Keratinocyte (primary cell): ENCODE data around the gene PIGT. TPM values are rescaled to one million over a fixed set of nuclear protein-coding genes. Genes with fewer than 3 reads are reported as not detected.
A peak's percentile ranks its signal among the peaks of the same experiment; 100 is the strongest.

Source experiments
- DNase-seq: peaks from one replicate; pipeline ENCODE4 v3.0.0-alpha.2; 2011; ENCODE audit warnings: low read depth, missing footprints, low spot score
- FAIRE-seq: peaks from 2 replicates; lab custom pipeline; 2011; peaks lifted over from hg19 to GRCh38; lab: Jason Lieb, UNC
- H2AFZ ChIP-seq: 2 replicates; pipeline ENCODE4 v1.6.0; 2012; ENCODE audit warnings: low read length, control low read depth, inconsistent platforms; ENCODE audit not compliant: control insufficient read depth
- H3K27ac ChIP-seq: 2 replicates; pipeline ENCODE4 v1.5.1; 2011; ENCODE audit warnings: low read length; ENCODE audit not compliant: control insufficient read depth, insufficient read depth
- H3K27me3 ChIP-seq: 3 replicates; pipeline ENCODE4 v1.6.0; 2011; ENCODE audit warnings: low read length; ENCODE audit not compliant: control insufficient read depth, insufficient read depth; ENCODE audit errors: extremely low read depth
- H3K36me3 ChIP-seq, 2 experiments: 2 replicates in 1 of 2; 3 replicates in 1 of 2; pipeline ENCODE4 v1.5.1; 2011; ENCODE audit warnings: low read length in 2 of 2, mild to moderate bottlenecking in 1 of 2; ENCODE audit not compliant: control insufficient read depth in 2 of 2, insufficient read depth in 2 of 2; ENCODE audit errors: extremely low read depth in 1 of 2
- H3K4me1 ChIP-seq: 3 replicates; pipeline ENCODE4 v1.5.1; 2011; ENCODE audit warnings: low read length; ENCODE audit not compliant: control insufficient read depth, insufficient read depth; ENCODE audit errors: extremely low read depth
- H3K4me2 ChIP-seq: 3 replicates; pipeline ENCODE4 v1.6.0; 2011; ENCODE audit warnings: low read depth, low read length; ENCODE audit not compliant: control insufficient read depth, insufficient read depth; ENCODE audit errors: extremely low read depth
- H3K4me3 ChIP-seq, 3 experiments: fragments of 200-600 bp in 1 of 3; sonication (generic) in 1 of 3; 2 replicates in 2 of 3; 3 replicates in 1 of 3; pipeline ENCODE4 v1.5.1; 2011 to 2016; ENCODE audit warnings: low read length in 3 of 3, mild to moderate bottlenecking in 3 of 3, control low read depth in 2 of 3, inconsistent platforms in 1 of 3, low read depth in 1 of 3, mixed read lengths in 1 of 3, mixed run types in 1 of 3, moderate library complexity in 1 of 3; ENCODE audit not compliant: control insufficient read depth in 2 of 3, insufficient read depth in 2 of 3; ENCODE audit errors: extremely low read depth in 1 of 3
- H3K79me2 ChIP-seq: 2 replicates; pipeline ENCODE4 v1.6.0; 2012; ENCODE audit warnings: low read length; ENCODE audit not compliant: control insufficient read depth, insufficient read depth
- H3K9ac ChIP-seq: 3 replicates; pipeline ENCODE4 v1.6.0; 2011; ENCODE audit warnings: low read length; ENCODE audit not compliant: control insufficient read depth, insufficient read depth; ENCODE audit errors: extremely low read depth
- H3K9me1 ChIP-seq: 3 replicates; pipeline ENCODE4 v1.6.0; 2011; ENCODE audit warnings: low read length; ENCODE audit not compliant: control insufficient read depth, insufficient read depth; ENCODE audit errors: extremely low read depth
- H3K9me3 ChIP-seq: 2 replicates; pipeline ENCODE4 v1.5.1; 2012; ENCODE audit warnings: low read depth, low read length; ENCODE audit not compliant: control insufficient read depth
- H4K20me1 ChIP-seq: 3 replicates; pipeline ENCODE4 v1.6.0; 2011; ENCODE audit warnings: low read length; ENCODE audit not compliant: control insufficient read depth, insufficient read depth; ENCODE audit errors: extremely low read depth
- EZH2 ChIP-seq: IDR thresholded peaks from one replicate; pipeline ENCODE4 v1.6.1; 2012; ENCODE audit warnings: inconsistent platforms, mild to moderate bottlenecking, low read length, moderate library complexity
- dilution Hi-C: fragments of 300-500 bp; cut with MboI; formaldehyde crosslinking; loops from one replicate; pipeline ENCODE4 v1.7.0; 2020; ENCODE audit warnings: low sequenced_read_pairs; ENCODE audit not compliant: extremely low pct_ligation_motif_present
- polyA plus RNA-seq, 5 experiments: library from polyadenylated mRNA; depleted of rRNA in 3 of 5; stranded (reverse) in 3 of 5; stranded (forward) in 1 of 5; unstranded in 1 of 5; fragments of >200 nt; gene quantifications; 1 replicate in 1 of 5; 2 replicates in 3 of 5; 3 replicates in 1 of 5; pipeline versions ENCODE4 v1.2.1 to v1.2.3, GENCODE V29; 2011 to 2012; ENCODE audit warnings: missing spikeins in 2 of 5, low read depth in 1 of 5, low replicate concordance in 1 of 5
- TF ChIP-seq, protein P1 (sequence below), 3 experiments: IDR thresholded peaks in 1 of 3; conservative IDR thresholded peaks in 1 of 3; optimal IDR thresholded peaks in 1 of 3; 2 replicates in 2 of 3; 3 replicates in 1 of 3; pipeline versions ENCODE3 to v1.5.1; 2011; ENCODE audit warnings: low read length in 3 of 3, mild to moderate bottlenecking in 3 of 3, moderate library complexity in 2 of 3, control low read depth in 1 of 3, inconsistent platforms in 1 of 3; ENCODE audit not compliant: insufficient read depth in 2 of 3; ENCODE audit errors: extremely low read depth in 1 of 3

PIGT gene
- polyA plus RNA-seq, 1 donor (not counting 4 experiments of a cell fraction or from before 2014, with no cell fraction given) = 26.5 TPM

DNA sequence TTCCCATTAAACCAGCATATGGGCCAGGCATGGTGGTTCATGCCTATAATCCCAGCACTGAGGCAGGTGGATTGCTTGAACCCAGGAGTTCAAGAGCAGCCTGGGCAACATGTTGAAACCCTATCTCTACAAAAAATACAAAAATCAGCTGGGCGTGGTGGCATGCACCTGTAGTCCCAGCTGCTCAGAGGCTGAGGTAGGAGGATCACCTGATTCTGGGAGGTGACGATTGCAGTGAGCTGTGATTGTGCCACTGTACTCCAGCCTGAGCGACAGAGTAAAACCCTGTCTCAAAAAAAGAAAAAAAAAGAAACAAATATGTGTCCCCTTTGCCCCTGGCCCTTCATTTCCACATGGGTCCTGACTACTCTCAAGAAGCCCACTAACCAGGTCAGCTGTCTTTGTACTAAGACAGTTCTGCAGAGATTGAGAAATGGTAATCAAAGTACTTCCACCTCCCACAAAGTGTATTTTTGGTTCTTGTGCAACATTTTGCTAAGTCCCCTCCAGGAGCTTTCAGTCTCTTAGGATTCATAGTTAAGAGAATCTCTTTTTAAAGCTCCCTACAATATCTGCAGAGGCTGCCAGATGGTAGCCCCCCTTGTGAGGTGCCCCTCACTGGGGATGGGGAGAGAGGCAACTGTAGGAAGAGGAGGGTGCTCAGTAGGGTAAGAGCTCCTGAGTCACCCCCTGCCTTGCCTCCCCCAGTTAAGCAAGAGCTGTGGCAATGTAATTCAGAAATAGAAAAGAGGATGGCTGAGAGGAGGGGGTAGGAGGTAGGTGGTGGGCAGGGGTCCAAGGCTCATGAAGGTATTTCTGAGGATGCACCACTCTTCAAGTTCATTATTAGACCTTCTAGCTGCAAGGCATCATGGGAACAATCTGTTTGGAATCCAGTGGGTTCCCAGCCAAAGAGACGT lies 37.1 kb downstream of the PIGT start:
- no peak overlapping the region for H3K4me2 ChIP-seq
- H3K36me3 ChIP-seq = no peaks in the 10 kb centered on the region
- no peak for TF ChIP-seq EZH2
- TF ChIP-seq, protein P1, sequence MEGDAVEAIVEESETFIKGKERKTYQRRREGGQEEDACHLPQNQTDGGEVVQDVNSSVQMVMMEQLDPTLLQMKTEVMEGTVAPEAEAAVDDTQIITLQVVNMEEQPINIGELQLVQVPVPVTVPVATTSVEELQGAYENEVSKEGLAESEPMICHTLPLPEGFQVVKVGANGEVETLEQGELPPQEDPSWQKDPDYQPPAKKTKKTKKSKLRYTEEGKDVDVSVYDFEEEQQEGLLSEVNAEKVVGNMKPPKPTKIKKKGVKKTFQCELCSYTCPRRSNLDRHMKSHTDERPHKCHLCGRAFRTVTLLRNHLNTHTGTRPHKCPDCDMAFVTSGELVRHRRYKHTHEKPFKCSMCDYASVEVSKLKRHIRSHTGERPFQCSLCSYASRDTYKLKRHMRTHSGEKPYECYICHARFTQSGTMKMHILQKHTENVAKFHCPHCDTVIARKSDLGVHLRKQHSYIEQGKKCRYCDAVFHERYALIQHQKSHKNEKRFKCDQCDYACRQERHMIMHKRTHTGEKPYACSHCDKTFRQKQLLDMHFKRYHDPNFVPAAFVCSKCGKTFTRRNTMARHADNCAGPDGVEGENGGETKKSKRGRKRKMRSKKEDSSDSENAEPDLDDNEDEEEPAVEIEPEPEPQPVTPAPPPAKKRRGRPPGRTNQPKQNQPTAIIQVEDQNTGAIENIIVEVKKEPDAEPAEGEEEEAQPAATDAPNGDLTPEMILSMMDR (optimal IDR thresholded peaks at IDR 0.05 in 1 of 3, IDR thresholded peaks at IDR 0.05 in 1 of 3, conservative IDR thresholded peaks at IDR 0.05 in 1 of 3; ENCODE audit: extremely low read depth in 1 of 3, insufficient read depth in 2 of 3, low read length in 3 of 3) = no peak
- H3K9ac ChIP-seq = no peak overlapping the region
- H4K20me1 ChIP-seq = no peaks in the 10 kb centered on the region
- no peak overlapping the region for H3K4me3 ChIP-seq
- H3K27ac ChIP-seq = no peak overlapping the region
- H3K27me3 ChIP-seq = no peaks in the 10 kb centered on the region
- DNase-seq = no peak
- no peak for FAIRE-seq
- H3K4me1 ChIP-seq = no peaks in the 10 kb centered on the region
- H2AFZ ChIP-seq = no peak overlapping the region
- dilution Hi-C loops = no loop called here
- H3K79me2 ChIP-seq = no peaks in the 10 kb centered on the region
- no peaks in the 10 kb centered on the region for H3K9me3 ChIP-seq
- H3K9me1 ChIP-seq = no peaks in the 10 kb centered on the region

DNA sequence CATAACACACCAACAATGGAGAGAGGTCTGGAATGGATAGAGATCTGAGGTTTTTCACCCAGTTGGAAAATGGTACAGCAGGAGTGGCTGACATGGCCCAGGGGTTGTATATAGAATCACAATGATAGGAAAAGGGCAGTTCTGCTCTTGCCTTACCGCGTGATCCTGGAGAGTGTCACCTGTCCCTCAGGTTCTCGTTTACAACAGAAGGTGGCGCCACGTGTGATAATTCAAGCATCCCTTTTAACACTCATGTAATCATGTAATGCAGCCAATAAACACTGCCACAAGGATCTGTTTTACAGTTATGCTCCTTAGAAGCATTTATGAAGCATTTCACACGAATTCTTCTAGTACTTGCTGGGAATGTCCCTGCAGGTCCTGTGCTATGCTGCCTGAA lies 40.7 kb downstream of the PIGT start:
- H3K9me3 ChIP-seq = no peaks in the 10 kb centered on the region
- dilution Hi-C loops = no loop called here
- no peaks in the 10 kb centered on the region for H3K79me2 ChIP-seq
- peaks cover 4% of the 10 kb centered on the region for H3K27me3 ChIP-seq
- H2AFZ ChIP-seq = no peak overlapping the region
- FAIRE-seq (no peak), DNase-seq (no peak)
- no peaks in the 10 kb centered on the region for H3K4me1 ChIP-seq
- H3K4me3 ChIP-seq = no peak overlapping the region
- TF ChIP-seq EZH2 = no peak
- TF ChIP-seq, protein P1 (optimal IDR thresholded peaks at IDR 0.05 in 1 of 3, IDR thresholded peaks at IDR 0.05 in 1 of 3, conservative IDR thresholded peaks at IDR 0.05 in 1 of 3; ENCODE audit: extremely low read depth in 1 of 3, insufficient read depth in 2 of 3, low read length in 3 of 3) = peak; percentile 45 to 71 (median 51)
- H4K20me1 ChIP-seq = no peaks in the 10 kb centered on the region
- H3K9me1 ChIP-seq = no peaks in the 10 kb centered on the region
- H3K36me3 ChIP-seq = no peaks in the 10 kb centered on the region
- no peak overlapping the region for H3K27ac ChIP-seq
- H3K4me2 ChIP-seq = no peak overlapping the region
- no peak overlapping the region for H3K9ac ChIP-seq
